Stomach (tissue), 4 donors: ENCODE measurements around the gene COPS6.

ENCODE experiments used
- CTCF ChIP-seq, 7 experiments: fragments of 450-650 bp in 4 of 7; fragments of 200-600 bp in 3 of 7; sonication (generic) in 3 of 7; IDR thresholded peaks; one replicate each; pipeline ENCODE4 v1.5.1; 2016 to 2019; ENCODE audit warnings: antibody characterized with exemption in 7 of 7, control low read depth in 2 of 7, mild to moderate bottlenecking in 1 of 7
- POLR2A ChIP-seq, 4 donors: fragments of 450-650 bp; IDR thresholded peaks; one replicate each; pipeline ENCODE4 v1.6.1; 2016; ENCODE audit warnings: antibody characterized with exemption in 4 of 4, control low read depth in 2 of 4, mild to moderate bottlenecking in 1 of 4, moderate library complexity in 1 of 4

DNA sequence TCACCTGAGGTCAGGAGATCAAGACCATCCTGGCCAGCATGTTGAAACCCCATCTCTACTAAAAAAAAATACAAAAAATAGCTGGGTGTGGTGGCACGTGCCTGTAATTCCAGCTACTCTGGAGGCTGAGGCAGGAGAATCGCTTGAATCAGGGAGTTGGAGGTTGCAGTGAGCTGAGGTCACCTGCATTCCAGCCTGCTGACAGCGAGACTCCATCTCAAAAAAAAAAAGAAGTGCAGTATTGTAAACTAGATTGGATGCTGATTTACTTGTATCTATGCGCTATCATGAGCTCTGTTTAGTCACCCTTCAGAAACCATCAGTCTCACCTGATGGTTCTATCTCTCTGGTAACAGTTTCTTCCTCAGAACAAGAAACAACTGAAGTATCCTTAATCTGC, 25.4 kb upstream of the COPS6 start:
- TF ChIP-seq CTCF (IDR thresholded peaks at IDR 0.05) (no peak), POLR2A (IDR thresholded peaks at IDR 0.05) (no peak)
